ENCODE data around the gene TMEM151B. TPM values are rescaled to one million over a fixed set of nuclear protein-coding genes. Genes with fewer than 3 reads are reported as not detected.
"Not testable (repeated sequence)": the region's sequence is repeated elsewhere in the genome, so short reads cannot be mapped to it uniquely, and the experiment has no call there.

Gene TMEM151B
- total and polyA plus RNA-seq, 4 experiments from 2014 or later, result not detected

DNA sequence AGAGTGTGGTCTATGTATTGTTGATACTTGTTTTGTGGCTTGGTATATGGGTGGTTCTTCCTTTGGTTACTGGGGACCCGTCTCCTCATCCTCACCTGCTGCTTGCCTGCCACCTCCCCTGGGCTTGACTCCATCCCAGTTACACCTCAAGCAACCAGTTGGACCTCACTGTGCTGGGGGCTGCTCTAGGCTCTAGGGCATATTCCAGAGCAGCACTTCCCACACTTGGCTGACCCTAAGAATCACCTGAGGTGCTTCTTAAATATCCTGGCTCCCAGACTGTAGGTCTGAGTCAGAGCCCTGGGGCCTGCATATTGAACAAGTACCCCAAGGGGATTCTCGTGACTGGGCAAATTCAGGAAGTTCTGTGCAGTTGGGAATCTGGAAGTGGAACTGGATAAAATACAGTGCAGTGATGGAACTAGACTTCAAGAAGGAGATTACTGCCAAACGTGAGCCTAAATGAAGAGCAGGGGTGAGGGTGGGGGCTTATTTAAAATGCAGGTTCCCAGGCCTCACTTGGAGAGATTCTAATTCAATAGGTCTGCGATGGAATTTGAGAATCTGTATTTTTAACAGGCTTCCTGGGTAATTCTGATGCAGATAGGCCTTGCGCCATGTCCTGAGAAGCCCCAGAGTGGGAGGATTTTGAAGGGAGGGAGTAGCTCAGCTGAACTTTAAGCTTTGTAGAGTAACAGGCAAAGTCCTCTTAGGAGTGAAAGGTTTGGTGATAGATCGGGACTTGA, 79.8 kb downstream of the TMEM151B start:
- intact Hi-C loops (cut with micrococcal nuclease), result no loop called here
- DNase-seq, result no peak
- POLR2A ChIA-PET (ENCODE audit: partially characterized antibody), result no interaction called here
- CTCF ChIA-PET (ENCODE audit: partially characterized antibody), result interaction anchor here (2.1 kb wide), 1 partner anchor 11 kb away, joined by 7 read pairs; no protein-coding TSS in a partner anchor
- Mint-ChIP-seq H3K27ac (no peak overlapping the region), H3K4me3 (no peak overlapping the region), H3K4me1 (no peaks in the 10 kb centered on the region), H3K9me3 (no peaks in the 10 kb centered on the region), H3K36me3 (no peaks in the 10 kb centered on the region), H3K27me3 (peaks cover 9 to 12% of the 10 kb centered on the region in 2 donors)
- Histone ChIP-seq H3K4me3 (ENCODE audit: low read length in 2 of 2) (no peak overlapping the region), H3K36me3 (ENCODE audit: insufficient read depth, low read length) (no peaks in the 10 kb centered on the region), H3K27me3 (ENCODE audit: insufficient read depth, low read length) (no peaks in the 10 kb centered on the region), H3K9me3 (ENCODE audit: control insufficient read depth in 1 of 2, low read length in 2 of 2) (no peaks in the 10 kb centered on the region), H3K27ac (ENCODE audit: low read depth, low read length) (no peak overlapping the region), H3K4me1 (ENCODE audit: insufficient read depth, low read length) (no peaks in the 10 kb centered on the region)

DNA sequence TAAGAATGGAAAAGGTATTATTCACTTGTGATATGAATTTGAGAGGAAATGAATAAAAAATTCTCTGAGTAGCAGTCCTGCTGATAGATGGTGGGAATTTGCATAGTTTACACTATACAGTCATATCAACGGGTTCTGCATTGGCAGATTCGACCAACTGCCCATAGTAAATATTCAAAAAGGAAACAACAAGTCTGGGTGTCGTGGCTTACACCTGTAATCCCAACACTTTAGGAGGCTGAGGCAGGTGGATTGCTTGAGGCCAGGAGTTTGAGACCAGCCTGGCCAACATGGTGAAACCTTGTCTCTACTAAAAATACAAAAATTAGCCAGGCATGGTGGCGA, 80.4 kb downstream of the TMEM151B start:
- H3K27ac Mint-ChIP-seq; H3K4me1 Mint-ChIP-seq; H3K36me3 Mint-ChIP-seq; H3K9me3 Mint-ChIP-seq; H3K27me3 Mint-ChIP-seq; H3K36me3 ChIP-seq (ENCODE audit: insufficient read depth, low read length); intact Hi-C loops (cut with micrococcal nuclease); DNase-seq; H3K27me3 ChIP-seq (ENCODE audit: insufficient read depth, low read length); H3K9me3 ChIP-seq (ENCODE audit: control insufficient read depth in 1 of 2, low read length in 2 of 2); H3K4me1 ChIP-seq (ENCODE audit: insufficient read depth, low read length); H3K4me3 ChIP-seq (ENCODE audit: low read length in 2 of 2); H3K4me3 Mint-ChIP-seq; H3K27ac ChIP-seq (ENCODE audit: low read depth, low read length); POLR2A ChIA-PET (ENCODE audit: partially characterized antibody): not testable (repeated sequence)
- CTCF ChIA-PET (ENCODE audit: partially characterized antibody), result interaction anchor here (2.1 kb wide), 1 partner anchor 11 kb away, joined by 7 read pairs; no protein-coding TSS in a partner anchor

DNA sequence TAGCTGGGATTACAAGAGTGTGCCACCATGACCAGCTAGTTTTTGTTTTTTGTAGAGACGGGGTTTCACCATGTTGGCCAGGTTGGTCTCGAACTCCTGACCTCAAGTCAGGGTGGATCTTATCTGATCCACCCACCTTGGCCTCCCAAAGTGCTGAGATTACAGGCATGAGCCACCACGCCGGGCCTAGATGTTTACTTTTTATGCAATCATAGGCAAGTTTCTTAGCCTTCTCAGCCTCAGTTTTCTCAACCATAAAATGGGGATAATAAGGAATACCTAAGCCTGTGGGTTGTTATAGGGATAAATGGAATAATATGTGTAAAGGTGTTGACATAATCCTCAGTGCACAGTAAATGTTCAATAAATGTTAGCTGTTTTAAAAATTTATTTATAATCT, 82.0 kb downstream of the TMEM151B start:
- Mint-ChIP-seq H3K4me3 (no peak overlapping the region), H3K27ac (no peak overlapping the region), H3K4me1 (no peaks in the 10 kb centered on the region), H3K27me3 (peaks cover 0 to 4% of the 10 kb centered on the region in 2 donors), H3K36me3 (no peaks in the 10 kb centered on the region), H3K9me3 (peaks cover 0 to 3% (median 0%) of the 10 kb centered on the region in 8 donors)
- Histone ChIP-seq H3K4me3 (ENCODE audit: low read length in 2 of 2) (no peak overlapping the region), H3K4me1 (ENCODE audit: insufficient read depth, low read length) (no peaks in the 10 kb centered on the region), H3K36me3 (ENCODE audit: insufficient read depth, low read length) (no peaks in the 10 kb centered on the region), H3K9me3 (ENCODE audit: control insufficient read depth in 1 of 2, low read length in 2 of 2) (no peaks in the 10 kb centered on the region), H3K27me3 (ENCODE audit: insufficient read depth, low read length) (no peaks in the 10 kb centered on the region), H3K27ac (ENCODE audit: low read depth, low read length) (no peak overlapping the region)
- ChIA-PET CTCF (ENCODE audit: partially characterized antibody) (interaction anchor here (1.1 kb wide), 1 partner anchor 12 kb away, joined by 5 read pairs; no protein-coding TSS in a partner anchor), POLR2A (ENCODE audit: partially characterized antibody) (no interaction called here)
- DNase-seq, result no peak
- intact Hi-C loops (cut with micrococcal nuclease), result no loop called here

DNA sequence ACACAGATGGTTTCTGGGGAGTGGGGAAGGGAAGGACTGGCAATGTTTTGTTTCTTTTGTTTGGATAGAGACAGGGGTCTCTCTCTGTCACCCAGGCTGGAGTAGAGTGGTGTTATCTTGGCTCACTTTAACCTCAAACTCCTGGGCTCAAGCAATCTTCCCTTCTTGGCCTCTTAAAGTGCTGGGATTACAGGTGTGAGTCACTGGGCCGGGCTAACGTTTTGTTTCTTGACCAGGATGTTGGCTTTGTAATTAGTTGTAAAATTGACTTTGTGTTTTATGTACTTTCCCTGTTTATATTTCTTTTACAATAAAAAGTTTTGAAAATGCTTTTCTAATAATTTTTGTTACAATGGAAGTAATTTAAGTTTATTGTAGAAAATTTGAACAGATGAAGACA, 83.1 kb downstream of the TMEM151B start:
- no peak for DNase-seq
- H3K9me3 ChIP-seq (ENCODE audit: control insufficient read depth in 1 of 2, low read length in 2 of 2), result no peaks in the 10 kb centered on the region
- no peaks in the 10 kb centered on the region for H3K27me3 ChIP-seq (ENCODE audit: insufficient read depth, low read length)
- no peaks in the 10 kb centered on the region for H3K4me1 Mint-ChIP-seq
- intact Hi-C loops (cut with micrococcal nuclease), result no loop called here
- H3K36me3 ChIP-seq (ENCODE audit: insufficient read depth, low read length), result no peaks in the 10 kb centered on the region
- ChIA-PET CTCF (ENCODE audit: partially characterized antibody) (interaction anchor here (1.1 kb wide), 1 partner anchor 14 kb away, joined by 5 read pairs; no protein-coding TSS in a partner anchor), POLR2A (ENCODE audit: partially characterized antibody) (no interaction called here)
- H3K4me1 ChIP-seq (ENCODE audit: insufficient read depth, low read length), result no peaks in the 10 kb centered on the region
- H3K27me3 Mint-ChIP-seq, result peaks cover 0 to 8% of the 10 kb centered on the region in 2 donors
- H3K27ac ChIP-seq (ENCODE audit: low read depth, low read length), result no peak overlapping the region
- H3K36me3 Mint-ChIP-seq, result no peaks in the 10 kb centered on the region
- peaks cover 0 to 3% (median 0%) of the 10 kb centered on the region in 8 donors for H3K9me3 Mint-ChIP-seq
- no peak overlapping the region for H3K27ac Mint-ChIP-seq
- no peak overlapping the region for H3K4me3 ChIP-seq (ENCODE audit: low read length in 2 of 2)
- no peak overlapping the region for H3K4me3 Mint-ChIP-seq

DNA sequence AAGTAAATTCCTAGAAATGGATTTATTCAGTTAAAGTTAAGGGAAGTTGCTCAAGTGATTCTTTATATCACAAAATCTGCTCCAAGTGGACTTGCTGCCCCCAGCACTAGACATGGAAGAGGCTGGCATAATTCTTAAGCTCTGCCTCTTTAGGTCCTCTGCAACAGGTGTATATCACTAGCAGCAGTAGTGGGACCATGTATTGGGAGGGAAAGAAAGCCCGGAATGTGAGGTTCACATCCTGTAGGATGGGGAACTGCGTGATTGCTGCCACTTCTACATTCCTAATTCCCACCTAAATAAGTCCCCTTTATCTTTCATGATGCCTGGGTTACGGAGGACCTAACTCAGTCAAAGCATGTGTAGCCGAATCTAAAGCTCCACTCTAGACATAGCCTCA, 85.4 kb downstream of the TMEM151B start:
- no peaks in the 10 kb centered on the region for H3K9me3 ChIP-seq (ENCODE audit: control insufficient read depth in 1 of 2, low read length in 2 of 2)
- no peak overlapping the region for H3K4me3 ChIP-seq (ENCODE audit: low read length in 2 of 2)
- H3K9me3 Mint-ChIP-seq, result peaks cover 0 to 3% (median 0%) of the 10 kb centered on the region in 8 donors
- H3K27me3 ChIP-seq (ENCODE audit: insufficient read depth, low read length), result no peaks in the 10 kb centered on the region
- no peaks in the 10 kb centered on the region for H3K36me3 ChIP-seq (ENCODE audit: insufficient read depth, low read length)
- no peaks in the 10 kb centered on the region for H3K4me1 Mint-ChIP-seq
- POLR2A ChIA-PET (ENCODE audit: partially characterized antibody), result no interaction called here
- CTCF ChIA-PET (ENCODE audit: partially characterized antibody), result no interaction called here
- DNase-seq, result no peak
- no peak overlapping the region for H3K4me3 Mint-ChIP-seq
- H3K27ac Mint-ChIP-seq, result no peak overlapping the region
- H3K27ac ChIP-seq (ENCODE audit: low read depth, low read length), result no peak overlapping the region
- peaks cover 0 to 10% of the 10 kb centered on the region in 2 donors for H3K27me3 Mint-ChIP-seq
- H3K36me3 Mint-ChIP-seq, result no peaks in the 10 kb centered on the region
- intact Hi-C loops (cut with micrococcal nuclease), result no loop called here
- H3K4me1 ChIP-seq (ENCODE audit: insufficient read depth, low read length), result no peaks in the 10 kb centered on the region

DNA sequence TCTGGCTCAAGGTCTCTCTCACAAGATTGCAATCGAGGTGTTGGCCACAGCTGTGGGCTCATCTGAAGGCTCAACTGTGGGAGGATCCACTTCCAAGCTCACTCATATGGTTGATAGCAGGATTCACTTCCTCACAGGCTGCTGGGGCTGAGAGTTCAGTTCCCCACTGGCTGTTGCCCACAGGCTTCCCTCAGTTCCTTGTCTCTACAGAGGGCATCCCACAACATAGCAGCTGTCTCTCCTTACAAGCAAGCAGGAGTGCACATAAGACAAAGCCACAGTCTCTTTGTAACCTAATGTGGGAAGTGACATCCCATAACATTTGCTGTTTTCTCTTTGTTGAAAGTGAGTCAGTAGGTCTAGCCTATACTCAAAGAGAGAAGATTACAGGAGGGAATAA, 86.2 kb downstream of the TMEM151B start:
- H3K4me1 Mint-ChIP-seq, result no peaks in the 10 kb centered on the region
- H3K9me3 Mint-ChIP-seq, result peaks cover 0 to 3% (median 0%) of the 10 kb centered on the region in 8 donors
- intact Hi-C loops (cut with micrococcal nuclease), result no loop called here
- ChIA-PET CTCF (ENCODE audit: partially characterized antibody) (no interaction called here), POLR2A (ENCODE audit: partially characterized antibody) (no interaction called here)
- Histone ChIP-seq H3K36me3 (ENCODE audit: insufficient read depth, low read length) (no peaks in the 10 kb centered on the region), H3K4me1 (ENCODE audit: insufficient read depth, low read length) (no peaks in the 10 kb centered on the region), H3K4me3 (ENCODE audit: low read length in 2 of 2) (no peak overlapping the region), H3K27me3 (ENCODE audit: insufficient read depth, low read length) (no peaks in the 10 kb centered on the region), H3K9me3 (ENCODE audit: control insufficient read depth in 1 of 2, low read length in 2 of 2) (no peaks in the 10 kb centered on the region), H3K27ac (ENCODE audit: low read depth, low read length) (no peak overlapping the region)
- no peak overlapping the region for H3K4me3 Mint-ChIP-seq
- no peak for DNase-seq
- H3K27ac Mint-ChIP-seq, result no peak overlapping the region
- peaks cover 0 to 12% of the 10 kb centered on the region in 2 donors for H3K27me3 Mint-ChIP-seq
- no peaks in the 10 kb centered on the region for H3K36me3 Mint-ChIP-seq

All from CD4-positive, alpha-beta memory T cell (primary cell).